Progenitor cell of endocrine pancreas (in vitro differentiated cells): ENCODE results near the gene LRRC15. TPM values are rescaled to one million over a fixed set of nuclear protein-coding genes. Genes with fewer than 3 reads are reported as not detected.

Source experiments
- DNase-seq: peaks from one replicate; pipeline ENCODE4 v3.0.0; 2021; ENCODE audit warnings: low spot score; ENCODE audit not compliant: unreplicated experiment
- H3K27ac Mint-ChIP-seq: 2 replicates; pipeline ENCODE4 v1.8.0; 2021; ENCODE audit warnings: mild to moderate bottlenecking, moderate library complexity, mixed read lengths
- H3K27me3 Mint-ChIP-seq: 2 replicates; pipeline ENCODE4 v1.8.0; 2021; ENCODE audit warnings: mixed read lengths
- H3K36me3 Mint-ChIP-seq: 2 replicates; pipeline ENCODE4 v1.8.0; 2022; ENCODE audit warnings: mixed read lengths; ENCODE audit not compliant: insufficient read depth
- H3K4me1 Mint-ChIP-seq: 2 replicates; pipeline ENCODE4 v1.8.0; 2021; ENCODE audit warnings: low read depth, mixed read lengths
- H3K4me3 Mint-ChIP-seq: 2 replicates; pipeline ENCODE4 v1.8.0; 2021; ENCODE audit warnings: low read depth, mild to moderate bottlenecking, moderate library complexity, mixed read lengths
- H3K9me3 Mint-ChIP-seq: 2 replicates; pipeline ENCODE4 v1.8.0; 2021; ENCODE audit warnings: low read depth, mixed read lengths
- CTCF ChIP-seq: fragments of 200-600 bp; sonication (generic); IDR thresholded peaks from one replicate; pipeline ENCODE4 v1.5.0; 2021; ENCODE audit warnings: antibody characterized with exemption, mild to moderate bottlenecking; ENCODE audit not compliant: unreplicated experiment
- total RNA-seq: library from RNA; stranded (reverse); gene quantifications from 2 replicates; pipeline ENCODE4 v1.2.1, GENCODE V29; 2021

The LRRC15 gene
- total RNA-seq, 1 donor from 2014 or later: not detected

- no peak overlapping the region for H3K27ac Mint-ChIP-seq
- no peak for DNase-seq
- H3K36me3 Mint-ChIP-seq: no peaks in the 10 kb centered on the region
- H3K4me1 Mint-ChIP-seq: peaks cover 26% of the 10 kb centered on the region
- no peaks in the 10 kb centered on the region for H3K9me3 Mint-ChIP-seq
- H3K4me3 Mint-ChIP-seq: no peak overlapping the region
- peaks cover 14% of the 10 kb centered on the region for H3K27me3 Mint-ChIP-seq
- TF ChIP-seq CTCF: no peak
Measured at GRCh38 chr3:194310060-194310835, 59.3 kb downstream of the LRRC15 start.

- DNase-seq: no peak
- H3K27me3 Mint-ChIP-seq: peaks cover 18% of the 10 kb centered on the region
- no peak overlapping the region for H3K27ac Mint-ChIP-seq
- H3K4me1 Mint-ChIP-seq: peaks cover 22% of the 10 kb centered on the region
- TF ChIP-seq CTCF: no peak
- no peak overlapping the region for H3K4me3 Mint-ChIP-seq
- no peaks in the 10 kb centered on the region for H3K9me3 Mint-ChIP-seq
- H3K36me3 Mint-ChIP-seq: no peaks in the 10 kb centered on the region
Measured at GRCh38 chr3:194308601-194309449, 60.7 kb downstream of the LRRC15 start.

GRCh38 chr3:194307849-194308248 is 61.7 kb downstream of the LRRC15 start:
- no peak for TF ChIP-seq CTCF
- Mint-ChIP-seq H3K9me3 (no peaks in the 10 kb centered on the region), H3K27ac (no peak overlapping the region), H3K27me3 (peaks cover 11% of the 10 kb centered on the region), H3K4me1 (peaks cover 19% of the 10 kb centered on the region), H3K36me3 (no peaks in the 10 kb centered on the region), H3K4me3 (no peak overlapping the region)
- no peak for DNase-seq

- TF ChIP-seq CTCF: no peak
- peaks cover 14% of the 10 kb centered on the region for H3K4me1 Mint-ChIP-seq
- no peaks in the 10 kb centered on the region for H3K9me3 Mint-ChIP-seq
- H3K4me3 Mint-ChIP-seq: no peak overlapping the region
- no peak overlapping the region for H3K27ac Mint-ChIP-seq
- H3K27me3 Mint-ChIP-seq: peaks cover 7% of the 10 kb centered on the region
- DNase-seq: no peak
- H3K36me3 Mint-ChIP-seq: no peaks in the 10 kb centered on the region
Measured at GRCh38 chr3:194306771-194307640, 62.5 kb downstream of the LRRC15 start.

GRCh38 chr3:194306109-194306686 is 63.3 kb downstream of the LRRC15 start:
- peaks cover 12% of the 10 kb centered on the region for H3K4me1 Mint-ChIP-seq
- DNase-seq: no peak
- H3K27ac Mint-ChIP-seq: no peak overlapping the region
- no peaks in the 10 kb centered on the region for H3K9me3 Mint-ChIP-seq
- TF ChIP-seq CTCF: no peak
- H3K4me3 Mint-ChIP-seq: no peak overlapping the region
- H3K36me3 Mint-ChIP-seq: no peaks in the 10 kb centered on the region
- H3K27me3 Mint-ChIP-seq: peaks cover 4% of the 10 kb centered on the region
